Dendritic cell treated with granulocyte-macrophage colony-stimulating factor and Interleukin-4, amounts not matched to agents 40 ng/mL and 50 ng/mL, for 4 days (primary cell): ENCODE measurements around the gene LRRFIP1.

ENCODE experiments used
- H3K27ac Mint-ChIP-seq: one replicate; pipeline ENCODE4 v1.8.0; 2022; ENCODE audit warnings: mild to moderate bottlenecking, mixed read lengths
- H3K27me3 Mint-ChIP-seq: one replicate; pipeline ENCODE4 v1.8.0; 2022; ENCODE audit warnings: mild to moderate bottlenecking, mixed read lengths
- H3K36me3 Mint-ChIP-seq: one replicate; pipeline ENCODE4 v1.8.0; 2022; ENCODE audit warnings: low read depth, mixed read lengths
- H3K4me1 Mint-ChIP-seq: one replicate; pipeline ENCODE4 v1.8.0; 2022; ENCODE audit warnings: low read depth, mixed read lengths
- H3K4me3 Mint-ChIP-seq: one replicate; pipeline ENCODE4 v1.8.0; 2022; ENCODE audit warnings: mild to moderate bottlenecking, moderate library complexity, mixed read lengths
- H3K9me3 Mint-ChIP-seq: one replicate; pipeline ENCODE4 v1.8.0; 2022; ENCODE audit warnings: mixed read lengths
- intact Hi-C: fragments of 100-400 bp; cut with micrococcal nuclease; formaldehyde crosslinking; loops from one replicate; pipeline ENCODE4 v1.15.0; 2022

LRRFIP1 gene

GRCh38 chr2:237693291-237693994 is 66.1 kb downstream of the LRRFIP1 start:
- H3K36me3 Mint-ChIP-seq = peaks cover 61% of the 10 kb centered on the region
- peak overlapping the region; percentile 99 for H3K4me3 Mint-ChIP-seq
- peak overlapping the region; percentile 93 for H3K27ac Mint-ChIP-seq
- no peaks in the 10 kb centered on the region for H3K9me3 Mint-ChIP-seq
- no peaks in the 10 kb centered on the region for H3K27me3 Mint-ChIP-seq
- intact Hi-C loops = loop anchor here (2.0 to 5.0 kb wide), 2 partner anchors 13 to 34 kb away; no protein-coding TSS in a partner anchor
- peaks cover 76% of the 10 kb centered on the region for H3K4me1 Mint-ChIP-seq

GRCh38 chr2:237694415-237695194 is 67.2 kb downstream of the LRRFIP1 start:
- Mint-ChIP-seq H3K9me3 (no peaks in the 10 kb centered on the region), H3K36me3 (peaks cover 69% of the 10 kb centered on the region), H3K4me3 (peak overlapping the region; percentile 99), H3K27me3 (no peaks in the 10 kb centered on the region), H3K27ac (peak overlapping the region; percentile 93), H3K4me1 (peaks cover 76% of the 10 kb centered on the region)
- intact Hi-C loops = loop anchor here (5.0 kb wide), 1 partner anchor 33 kb away; no protein-coding TSS in a partner anchor

GRCh38 chr2:237695201-237695780 is 67.9 kb downstream of the LRRFIP1 start:
- H3K27me3 Mint-ChIP-seq = no peaks in the 10 kb centered on the region
- peak overlapping the region; percentile 93 for H3K27ac Mint-ChIP-seq
- intact Hi-C loops = no loop called here
- H3K36me3 Mint-ChIP-seq = peaks cover 76% of the 10 kb centered on the region
- peaks cover 76% of the 10 kb centered on the region for H3K4me1 Mint-ChIP-seq
- H3K4me3 Mint-ChIP-seq = peak overlapping the region; percentile 99
- no peaks in the 10 kb centered on the region for H3K9me3 Mint-ChIP-seq

GRCh38 chr2:237696461-237696860 is 69.1 kb downstream of the LRRFIP1 start:
- H3K27ac Mint-ChIP-seq = peak overlapping the region; percentile 93
- H3K4me3 Mint-ChIP-seq = peak overlapping the region; percentile 71
- intact Hi-C loops = loop anchor here (1.0 kb wide), 1 partner anchor 8 kb away; no protein-coding TSS in a partner anchor
- H3K9me3 Mint-ChIP-seq = no peaks in the 10 kb centered on the region
- peaks cover 82% of the 10 kb centered on the region for H3K36me3 Mint-ChIP-seq
- no peaks in the 10 kb centered on the region for H3K27me3 Mint-ChIP-seq
- peaks cover 82% of the 10 kb centered on the region for H3K4me1 Mint-ChIP-seq

GRCh38 chr2:237697586-237698357 is 70.4 kb downstream of the LRRFIP1 start:
- Mint-ChIP-seq H3K9me3 (no peaks in the 10 kb centered on the region), H3K4me3 (peak overlapping the region; percentile 71), H3K27me3 (no peaks in the 10 kb centered on the region), H3K36me3 (peaks cover 87% of the 10 kb centered on the region), H3K4me1 (peaks cover 95% of the 10 kb centered on the region), H3K27ac (peak overlapping the region; percentile 93)
- intact Hi-C loops = no loop called here

GRCh38 chr2:237698358-237698694 is 70.9 kb downstream of the LRRFIP1 start:
- Mint-ChIP-seq H3K27me3 (no peaks in the 10 kb centered on the region), H3K36me3 (peaks cover 87% of the 10 kb centered on the region), H3K4me1 (peaks cover 99% of the 10 kb centered on the region), H3K4me3 (peak overlapping the region; percentile 32), H3K9me3 (no peaks in the 10 kb centered on the region), H3K27ac (peak overlapping the region; percentile 93)
- intact Hi-C loops = no loop called here

- Mint-ChIP-seq H3K36me3 (peaks cover 87% of the 10 kb centered on the region), H3K9me3 (no peaks in the 10 kb centered on the region), H3K27me3 (no peaks in the 10 kb centered on the region), H3K27ac (peak overlapping the region; percentile 93), H3K4me3 (peak overlapping the region; percentile 74), H3K4me1 (peaks cover 99% of the 10 kb centered on the region)
- intact Hi-C loops = loop anchor here (1.0 kb wide), 1 partner anchor 8 kb away; no protein-coding TSS in a partner anchor
These were observed 72.6 kb downstream of the LRRFIP1 start for GRCh38 chr2:237699870-237700511.

GRCh38 chr2:237700512-237701032 is 73.2 kb downstream of the LRRFIP1 start:
- H3K4me1 Mint-ChIP-seq = peaks cover 100% of the 10 kb centered on the region
- H3K36me3 Mint-ChIP-seq = peaks cover 91% of the 10 kb centered on the region
- H3K27me3 Mint-ChIP-seq = no peaks in the 10 kb centered on the region
- H3K27ac Mint-ChIP-seq = peak overlapping the region; percentile 93
- intact Hi-C loops = loop anchor here (1.0 kb wide), 1 partner anchor 8 kb away; no protein-coding TSS in a partner anchor
- H3K4me3 Mint-ChIP-seq = peak overlapping the region; percentile 74
- H3K9me3 Mint-ChIP-seq = no peaks in the 10 kb centered on the region

- peak overlapping the region; percentile 93 for H3K27ac Mint-ChIP-seq
- H3K27me3 Mint-ChIP-seq = no peaks in the 10 kb centered on the region
- intact Hi-C loops = no loop called here
- no peaks in the 10 kb centered on the region for H3K9me3 Mint-ChIP-seq
- peaks cover 92% of the 10 kb centered on the region for H3K36me3 Mint-ChIP-seq
- peaks cover 100% of the 10 kb centered on the region for H3K4me1 Mint-ChIP-seq
- peak overlapping the region; percentile 74 for H3K4me3 Mint-ChIP-seq
These were observed 73.9 kb downstream of the LRRFIP1 start for GRCh38 chr2:237701033-237701858.

- intact Hi-C loops = no loop called here
- H3K4me3 Mint-ChIP-seq = peak overlapping the region; percentile 74
These were observed 74.5 kb downstream of the LRRFIP1 start for GRCh38 chr2:237701859-237702390.

GRCh38 chr2:237702441-237703391 is 75.3 kb downstream of the LRRFIP1 start:
- peak overlapping the region; percentile 93 for H3K27ac Mint-ChIP-seq
- H3K27me3 Mint-ChIP-seq = no peaks in the 10 kb centered on the region
- H3K4me1 Mint-ChIP-seq = peaks cover 100% of the 10 kb centered on the region
- H3K4me3 Mint-ChIP-seq = peak overlapping the region; percentile 74
- intact Hi-C loops = no loop called here
- no peaks in the 10 kb centered on the region for H3K9me3 Mint-ChIP-seq
- H3K36me3 Mint-ChIP-seq = peaks cover 89% of the 10 kb centered on the region

More at GRCh38 chr2:237701859-237702390, 74.5 kb downstream of the LRRFIP1 start:
- Mint-ChIP-seq H3K9me3 (no peaks in the 10 kb centered on the region), H3K27ac (peak overlapping the region; percentile 93), H3K27me3 (no peaks in the 10 kb centered on the region), H3K4me1 (peaks cover 100% of the 10 kb centered on the region), H3K36me3 (peaks cover 92% of the 10 kb centered on the region)
